MM.1S (cell line): ENCODE results near the gene ZNF217.

Experiments
- CTCF ChIP-seq: fragments of 300-600 bp; sonication (generic); IDR thresholded peaks from 2 replicates; pipeline ENCODE4 v1.5.1; 2016; ENCODE audit warnings: antibody characterized with exemption, low read length, mixed read lengths
- EZH2 ChIP-seq: fragments of 300-600 bp; sonication (generic); optimal IDR thresholded peaks from 2 replicates; pipeline ENCODE3; 2017; ENCODE audit warnings: low read depth, mild to moderate bottlenecking, antibody characterized with exemption, low read length, mixed read lengths

GRCh38 chr20:53522696-53523095 is 70.9 kb downstream of the ZNF217 start:
- TF ChIP-seq CTCF, result no peak
- no peak for TF ChIP-seq EZH2
